ES-I3 (cell line): Measurements from ENCODE around the gene WRAP73.

Experiments used
- H3K36me3 ChIP-seq: 2 replicates; pipeline ENCODE4 v1.6.1; 2013; ENCODE audit warnings: mild to moderate bottlenecking, low read length, control low read depth, moderate library complexity; ENCODE audit not compliant: insufficient read depth
- H3K4me1 ChIP-seq: 2 replicates; pipeline ENCODE4 v1.6.1; 2013; ENCODE audit warnings: mild to moderate bottlenecking, control low read depth, low read length; ENCODE audit not compliant: insufficient read depth
- H3K9ac ChIP-seq: 2 replicates; pipeline ENCODE4 v1.6.1; 2013; ENCODE audit warnings: low read depth, mild to moderate bottlenecking, low read length, moderate library complexity
- H3K9me3 ChIP-seq: 2 replicates; pipeline ENCODE4 v1.6.1; 2013; ENCODE audit warnings: mild to moderate bottlenecking, low read length, moderate library complexity; ENCODE audit not compliant: control insufficient read depth, insufficient read depth

WRAP73 gene

DNA sequence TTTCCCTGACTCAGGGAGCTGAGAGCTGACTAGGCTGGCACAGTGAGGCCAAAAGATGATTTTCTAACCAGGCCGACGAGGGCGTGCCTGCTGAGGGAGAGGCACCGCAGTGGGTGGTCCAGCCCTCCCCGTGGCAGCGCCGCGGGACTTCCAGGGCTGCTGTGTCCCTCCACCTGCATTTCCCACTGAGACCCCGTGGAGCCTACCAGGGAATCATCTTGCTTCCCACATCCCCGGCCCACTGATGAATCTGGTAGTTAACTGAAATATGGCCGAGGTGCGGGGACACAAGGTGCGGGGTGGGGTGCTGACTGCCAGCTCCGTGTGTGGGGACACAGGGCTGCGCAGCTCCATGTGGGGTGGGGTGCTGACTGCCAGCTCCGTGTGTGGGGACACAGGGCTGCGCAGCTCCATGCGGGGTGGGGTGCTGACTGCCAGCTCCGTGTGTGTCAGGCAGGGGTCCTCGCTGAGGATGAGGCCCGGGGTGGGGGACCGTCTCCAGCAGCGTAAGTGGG, 10.4 kb downstream of the WRAP73 start:
- Histone ChIP-seq H3K4me1 (no peaks in the 10 kb centered on the region), H3K36me3 (0 out of 2 replicates have a peak, but pooled peaks cover 4% of the 10 kb centered on the region), H3K9me3 (no peaks in the 10 kb centered on the region), H3K9ac (no peak overlapping the region)

DNA sequence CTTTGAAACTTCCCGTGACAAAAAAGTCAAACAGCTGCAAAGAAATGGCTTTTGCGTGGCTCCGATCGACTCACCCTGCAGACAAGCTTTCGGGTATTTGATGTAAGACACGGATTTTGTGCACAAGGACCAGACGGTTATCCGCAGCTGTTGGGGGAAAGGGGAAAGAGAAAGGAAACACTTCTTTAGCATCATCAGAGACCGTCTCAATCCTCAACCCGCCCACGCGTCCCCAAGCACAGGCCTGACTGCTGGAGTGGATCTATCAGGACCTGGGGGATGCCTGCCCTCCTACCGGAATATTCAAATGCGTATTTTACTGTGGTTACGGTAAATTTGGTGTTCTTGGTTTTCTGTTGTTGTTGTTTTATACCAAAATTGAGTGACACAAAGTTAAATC, 11.2 kb downstream of the WRAP73 start:
- Histone ChIP-seq H3K4me1 (no peaks in the 10 kb centered on the region), H3K9ac (no peak overlapping the region), H3K9me3 (no peaks in the 10 kb centered on the region), H3K36me3 (0 out of 2 replicates have a peak, but pooled peaks cover 4% of the 10 kb centered on the region)

DNA sequence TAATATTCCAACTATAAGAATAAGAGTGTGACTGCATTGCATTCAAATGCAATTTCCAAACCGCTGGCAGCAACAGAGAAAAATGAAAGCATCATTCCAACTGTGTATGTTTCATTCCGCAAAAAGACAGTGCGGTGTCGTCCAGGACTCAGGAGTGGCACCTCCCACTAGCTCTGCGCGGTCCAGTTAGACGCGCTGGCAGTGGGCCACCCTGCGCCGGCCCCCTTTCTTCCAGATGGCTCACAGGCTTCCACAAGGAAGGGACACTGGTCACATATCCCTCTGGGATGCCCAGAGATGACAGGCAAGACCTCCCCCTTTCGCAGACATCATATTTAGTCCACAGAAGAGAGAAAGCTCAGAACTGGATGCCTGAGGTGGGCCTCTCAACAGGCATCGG, 11.9 kb downstream of the WRAP73 start:
- no peaks in the 10 kb centered on the region for H3K4me1 ChIP-seq
- H3K9ac ChIP-seq, result no peak overlapping the region
- peaks cover 4% of the 10 kb centered on the region; the same call in 1 of the 2 replicates for H3K36me3 ChIP-seq

DNA sequence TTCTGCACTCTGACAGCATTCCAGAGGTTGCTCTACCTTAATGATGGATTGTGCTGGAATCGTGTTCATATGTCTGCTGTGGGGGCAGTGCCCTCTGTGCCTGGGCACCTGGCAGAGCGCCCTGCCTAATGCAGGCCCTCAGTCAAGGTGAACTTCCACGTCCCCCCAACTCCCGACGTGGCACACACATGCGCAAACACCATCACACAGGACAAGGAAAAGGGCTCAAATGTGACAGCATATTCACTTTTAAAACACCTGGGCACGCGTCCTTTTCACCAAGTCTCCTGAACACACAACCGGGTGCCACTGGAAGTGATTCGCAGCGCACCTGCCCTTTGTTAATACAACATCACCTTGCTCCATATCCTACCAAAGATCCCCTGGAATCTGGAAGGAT, 13.4 kb downstream of the WRAP73 start:
- no peaks in the 10 kb centered on the region for H3K9me3 ChIP-seq
- H3K4me1 ChIP-seq, result peaks cover 6% of the 10 kb centered on the region; the same call in 1 of the 2 replicates
- peaks cover 4% of the 10 kb centered on the region; the same call in 1 of the 2 replicates for H3K36me3 ChIP-seq
- no peak overlapping the region for H3K9ac ChIP-seq

More for the DNA sequence above, 11.9 kb downstream of the WRAP73 start:
- no peaks in the 10 kb centered on the region for H3K9me3 ChIP-seq

DNA sequence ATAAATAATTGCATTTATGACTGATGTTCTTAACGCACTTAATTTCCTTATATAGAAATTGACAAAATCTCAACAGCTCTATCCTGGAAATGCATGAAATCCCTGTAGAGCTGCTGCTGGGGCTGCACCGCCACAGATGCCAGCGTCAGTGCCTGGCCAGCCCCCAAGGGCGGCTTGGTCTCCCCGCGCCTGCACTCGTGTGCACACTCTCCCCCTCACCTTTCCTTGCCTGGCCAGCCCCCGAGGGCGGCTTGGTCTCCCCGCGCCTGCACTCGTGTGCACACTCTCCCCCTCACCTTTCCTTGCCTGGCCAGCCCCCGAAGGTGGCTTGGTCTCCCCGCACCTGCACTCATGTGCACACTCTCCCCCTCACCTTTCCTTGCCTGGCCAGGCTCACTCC, 13.8 kb downstream of the WRAP73 start:
- Histone ChIP-seq H3K9ac (no peak overlapping the region), H3K4me1 (peaks cover 10% of the 10 kb centered on the region; the same call in 1 of the 2 replicates), H3K36me3 (peaks cover 4% of the 10 kb centered on the region; the same call in 1 of the 2 replicates), H3K9me3 (no peaks in the 10 kb centered on the region)

DNA sequence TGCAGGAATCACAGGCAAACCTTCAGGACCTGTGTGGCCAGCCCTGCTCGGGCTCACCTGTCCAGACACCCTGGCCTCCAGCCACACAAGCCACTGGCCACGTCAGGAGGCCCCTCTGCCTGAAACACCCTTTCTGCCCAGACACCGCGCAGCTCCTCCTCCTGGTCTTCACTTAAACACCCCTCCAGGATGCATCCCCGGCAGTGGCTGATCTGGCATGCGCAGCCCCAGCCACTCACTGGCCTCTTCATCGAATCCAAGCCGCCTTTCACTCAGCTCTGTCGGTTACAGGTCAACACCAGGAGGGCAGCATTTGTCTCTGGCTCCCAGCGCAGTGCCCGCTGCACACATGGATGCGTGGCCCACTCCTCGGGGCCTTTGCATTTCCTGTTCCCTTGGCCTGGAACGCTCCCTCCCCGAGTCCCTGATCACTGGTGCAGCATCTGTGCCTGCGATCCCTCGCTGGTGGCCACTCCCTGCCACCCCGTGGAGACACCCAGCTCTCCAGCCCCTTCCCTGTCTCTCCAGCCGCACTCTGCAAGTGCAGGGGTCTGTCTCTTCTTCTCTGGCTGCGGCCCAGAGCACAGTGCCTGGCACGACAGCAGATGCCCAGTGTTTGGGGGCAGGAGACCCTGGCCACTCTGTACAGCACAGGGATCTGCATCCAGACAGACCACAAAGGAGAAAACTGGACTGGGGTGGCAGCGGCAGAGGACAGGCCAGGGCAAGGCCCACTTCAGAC, 15.7 kb downstream of the WRAP73 start:
- H3K36me3 ChIP-seq, result peaks cover 7% of the 10 kb centered on the region; the same call in 1 of the 2 replicates
- H3K4me1 ChIP-seq, result peaks cover 12% of the 10 kb centered on the region; the same call in 1 of the 2 replicates
- no peaks in the 10 kb centered on the region for H3K9me3 ChIP-seq
- no peak overlapping the region for H3K9ac ChIP-seq

DNA sequence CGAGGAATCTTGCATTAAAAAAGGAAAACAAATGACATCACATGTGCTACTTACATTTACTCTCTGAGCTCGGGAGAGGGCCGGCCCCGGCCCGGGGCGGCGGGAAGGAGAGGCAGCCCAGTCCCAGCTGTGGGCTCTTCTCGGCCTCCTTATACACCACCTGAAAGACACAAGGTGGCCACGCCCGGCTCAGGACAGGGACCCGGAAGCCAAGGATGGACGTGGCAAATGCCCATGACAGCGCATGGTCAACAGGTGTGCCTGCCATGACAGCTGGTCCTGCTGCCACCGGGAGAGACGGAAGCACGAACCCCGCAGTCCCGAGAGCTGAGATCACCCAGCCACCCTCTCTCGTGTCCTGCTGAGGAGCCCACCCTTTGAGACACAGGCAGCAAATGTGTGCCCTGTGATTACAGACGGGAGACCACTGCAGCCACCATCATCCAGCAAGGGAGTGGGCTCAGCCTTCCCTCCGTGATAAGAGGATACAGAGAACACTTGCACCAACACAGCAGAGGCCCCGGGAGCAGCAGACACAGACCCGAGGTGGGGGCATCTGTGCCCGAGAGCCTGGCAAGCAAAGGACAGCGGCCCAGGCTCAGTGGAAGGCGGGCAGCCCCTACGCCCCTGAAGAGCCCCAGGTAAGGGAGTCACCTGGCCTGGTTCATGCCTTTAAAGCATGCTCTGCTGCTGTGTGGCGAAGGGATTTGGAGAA, 16.4 kb downstream of the WRAP73 start:
- no peak overlapping the region for H3K9ac ChIP-seq
- no peaks in the 10 kb centered on the region for H3K9me3 ChIP-seq
- peaks cover 12% of the 10 kb centered on the region; the same call in 1 of the 2 replicates for H3K4me1 ChIP-seq
- peaks cover 7% of the 10 kb centered on the region; the same call in 1 of the 2 replicates for H3K36me3 ChIP-seq

DNA sequence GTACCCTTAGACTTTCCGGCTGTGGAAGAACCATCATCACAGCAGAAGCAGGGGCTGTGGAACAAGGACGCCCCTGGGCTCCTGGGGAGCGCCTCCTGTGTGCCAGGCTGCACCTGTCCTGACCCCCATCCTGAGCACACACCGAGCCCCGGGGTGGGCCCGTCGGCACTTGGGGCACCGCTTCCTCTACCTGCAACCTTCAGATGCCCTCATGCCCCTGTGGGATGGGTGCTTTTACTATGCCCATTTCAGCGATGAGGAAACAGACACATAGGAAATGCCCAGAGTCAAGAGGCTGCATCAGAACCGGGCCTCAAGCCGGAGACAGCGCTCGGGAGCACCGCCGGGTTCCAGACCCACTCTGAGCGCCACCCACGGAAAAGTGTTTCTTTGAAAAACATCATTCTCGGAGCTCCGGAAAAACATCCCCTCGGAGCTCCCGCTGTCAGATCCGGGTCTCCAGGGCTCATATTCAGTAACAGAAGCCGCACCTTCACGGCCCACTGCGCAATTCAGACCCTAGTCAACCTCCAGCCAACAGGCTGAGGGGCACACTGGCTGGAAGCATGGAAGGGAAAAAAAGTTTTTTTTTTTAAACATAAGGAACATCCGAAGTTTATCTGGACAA, 17.1 kb downstream of the WRAP73 start:
- Histone ChIP-seq H3K36me3 (peaks cover 3% of the 10 kb centered on the region; the same call in 1 of the 2 replicates), H3K4me1 (peaks cover 12% of the 10 kb centered on the region; the same call in 1 of the 2 replicates), H3K9me3 (no peaks in the 10 kb centered on the region), H3K9ac (no peak overlapping the region)

DNA sequence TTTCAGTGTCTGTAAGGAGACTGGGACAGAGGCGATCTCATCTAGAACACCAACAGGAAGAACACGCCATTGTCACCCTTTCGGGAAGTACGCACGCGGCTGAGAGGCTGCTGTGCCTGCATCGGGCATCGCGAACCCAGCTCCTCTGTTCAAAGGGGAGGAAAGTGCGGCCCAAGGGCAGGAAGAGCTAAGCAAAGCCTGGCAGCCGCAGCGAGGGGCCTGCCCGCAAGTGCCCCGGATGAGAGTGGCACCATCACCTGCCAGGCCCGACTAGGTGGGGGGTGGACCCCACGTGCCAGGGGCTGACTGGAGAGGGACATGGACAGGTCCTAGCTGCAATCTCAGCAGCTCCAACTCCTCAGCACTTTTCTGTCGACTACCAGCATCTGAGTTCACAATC, 17.6 kb downstream of the WRAP73 start:
- H3K36me3 ChIP-seq, result peaks cover 3% of the 10 kb centered on the region; the same call in 1 of the 2 replicates

DNA sequence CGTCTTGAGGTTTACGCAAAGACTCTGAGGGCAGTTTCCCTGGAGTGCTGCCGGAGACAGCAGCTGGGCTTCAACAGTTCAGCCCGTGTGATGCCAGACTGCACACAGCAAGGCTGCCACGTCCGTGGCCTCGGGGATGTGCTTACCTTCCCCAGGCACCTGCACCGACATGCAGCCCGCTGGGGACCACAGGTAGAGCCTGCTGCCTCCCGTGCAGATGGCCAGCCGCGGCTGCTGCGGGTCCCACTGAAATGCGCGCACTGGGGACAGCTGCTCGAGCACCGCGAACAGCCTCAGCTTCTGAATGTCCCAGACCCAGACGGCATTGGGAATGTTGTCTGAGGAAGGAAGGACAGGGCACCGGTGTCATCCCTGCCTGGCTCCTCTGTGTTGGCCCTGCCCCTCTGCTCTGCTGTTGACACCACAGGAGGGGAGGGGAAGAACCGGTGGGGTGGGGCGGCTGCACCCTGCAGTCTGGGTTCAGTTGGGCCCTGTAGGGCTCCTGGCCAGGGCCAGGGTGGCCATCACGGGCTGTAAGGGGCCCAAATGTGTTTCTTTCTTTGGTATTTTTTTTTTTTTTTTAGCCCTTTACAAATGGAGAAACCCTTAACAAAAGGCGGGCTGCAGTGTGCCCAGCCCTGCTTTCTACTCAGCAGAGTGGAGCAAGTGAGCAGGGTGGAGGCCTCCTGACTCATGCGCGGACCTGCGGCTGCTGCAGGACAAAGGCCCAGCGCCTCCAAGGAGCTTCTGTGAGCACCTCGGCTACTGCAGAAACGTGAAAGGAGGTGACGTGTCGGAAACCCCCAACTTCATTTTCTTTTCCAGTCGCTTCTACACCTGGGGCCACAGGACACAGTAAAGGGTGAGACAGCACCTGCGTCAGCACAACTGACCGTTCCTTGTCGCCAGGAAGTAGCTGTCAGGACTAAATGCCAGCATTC, 18.3 kb downstream of the WRAP73 start:
- Histone ChIP-seq H3K36me3 (peaks cover 3% of the 10 kb centered on the region; the same call in 1 of the 2 replicates), H3K9ac (0 out of 2 replicates have a peak overlapping the region, but pooled peaks have one; percentile 1)

More for the DNA sequence above, 17.6 kb downstream of the WRAP73 start:
- no peaks in the 10 kb centered on the region for H3K9me3 ChIP-seq
- peaks cover 12% of the 10 kb centered on the region; the same call in 1 of the 2 replicates for H3K4me1 ChIP-seq
- H3K9ac ChIP-seq, result 0 out of 2 replicates have a peak overlapping the region, but pooled peaks have one; percentile 1

DNA sequence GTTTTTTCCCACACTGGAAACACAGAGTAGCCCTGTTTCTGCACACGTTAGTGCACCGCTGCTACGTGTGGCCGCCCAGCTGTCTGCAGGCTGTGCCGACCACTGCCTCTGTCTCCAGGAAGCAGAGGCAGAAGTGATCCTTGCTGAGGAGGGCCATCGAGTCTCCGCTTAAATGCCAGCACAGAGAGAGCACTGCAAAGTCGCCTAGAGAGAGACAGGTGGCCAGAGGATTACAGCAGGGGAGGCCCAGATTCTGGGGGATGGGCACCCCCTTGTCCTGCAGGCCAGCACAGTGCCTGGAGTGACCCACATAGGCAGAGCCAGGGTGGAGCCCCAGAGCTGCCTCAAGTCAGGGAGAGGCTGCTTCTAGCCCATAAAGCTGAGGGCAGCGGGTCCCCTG, 19.0 kb downstream of the WRAP73 start:
- H3K9ac ChIP-seq, result no peak overlapping the region
- H3K4me1 ChIP-seq, result peaks cover 12% of the 10 kb centered on the region; the same call in 1 of the 2 replicates
- H3K9me3 ChIP-seq, result no peaks in the 10 kb centered on the region
- peaks cover 3% of the 10 kb centered on the region; the same call in 1 of the 2 replicates for H3K36me3 ChIP-seq

More for the DNA sequence above, 18.3 kb downstream of the WRAP73 start:
- Histone ChIP-seq H3K4me1 (peaks cover 12% of the 10 kb centered on the region; the same call in 1 of the 2 replicates), H3K9me3 (no peaks in the 10 kb centered on the region)

DNA sequence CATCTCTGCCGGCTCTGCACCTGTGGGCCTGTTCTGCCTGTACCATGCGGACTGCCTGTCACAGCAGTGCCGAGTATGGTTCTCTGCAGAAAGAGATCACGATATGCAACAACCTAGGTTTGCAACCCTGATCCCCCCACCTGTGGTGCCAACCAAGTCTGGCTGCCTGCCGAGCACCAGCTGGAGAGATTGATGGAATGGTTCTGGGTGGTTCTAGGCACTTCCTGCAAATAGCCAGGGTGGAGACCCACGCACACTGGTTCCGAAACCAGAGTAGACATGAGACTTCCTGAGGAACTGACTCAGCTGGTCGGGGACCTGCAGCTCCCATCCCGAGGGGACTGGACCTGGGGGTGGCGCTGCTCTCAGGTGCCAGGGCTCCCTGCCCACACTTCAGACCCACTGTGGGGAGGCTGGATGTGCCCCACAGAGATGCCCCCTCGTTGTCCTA, 19.7 kb downstream of the WRAP73 start:
- Histone ChIP-seq H3K9me3 (no peaks in the 10 kb centered on the region), H3K36me3 (peaks cover 3% of the 10 kb centered on the region; the same call in 1 of the 2 replicates), H3K4me1 (peaks cover 12% of the 10 kb centered on the region; the same call in 1 of the 2 replicates), H3K9ac (no peak overlapping the region)

DNA sequence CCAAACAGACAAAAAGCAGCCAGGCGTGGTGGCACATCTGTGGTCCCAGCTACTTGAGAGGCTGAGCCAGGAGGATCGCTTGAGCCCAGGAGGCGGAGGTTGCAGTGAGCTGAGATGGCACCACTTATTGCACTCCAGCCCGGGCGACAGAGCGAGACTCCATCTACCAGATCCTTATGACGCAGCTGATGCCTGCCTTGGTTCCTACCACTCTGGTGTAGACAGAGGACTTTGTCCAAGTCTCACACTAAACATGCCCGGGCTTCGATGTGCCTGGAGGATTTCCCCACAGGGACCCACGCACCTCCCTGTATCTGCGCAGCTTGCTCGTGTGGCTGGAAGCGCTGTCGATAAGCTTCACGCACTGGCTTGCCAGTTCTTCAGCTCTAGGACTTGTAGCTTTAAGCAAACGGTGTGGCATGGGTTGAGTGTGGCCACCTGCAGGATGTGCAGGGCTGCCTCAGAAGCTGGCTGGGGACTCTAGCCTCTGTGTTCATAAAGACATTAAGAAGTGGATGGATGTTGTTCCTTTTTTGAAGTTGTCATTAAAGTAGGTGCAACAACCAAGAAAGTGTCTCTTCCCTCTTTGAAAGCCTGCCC, 20.2 kb downstream of the WRAP73 start:
- peaks cover 12% of the 10 kb centered on the region; the same call in 1 of the 2 replicates for H3K4me1 ChIP-seq
- no peak overlapping the region for H3K9ac ChIP-seq
- H3K36me3 ChIP-seq, result peaks cover 3% of the 10 kb centered on the region; the same call in 1 of the 2 replicates
- H3K9me3 ChIP-seq, result no peaks in the 10 kb centered on the region
